Lower leg skin (tissue), 4 donors: ENCODE data around the gene MTF1. TPM values are rescaled to one million over a fixed set of nuclear protein-coding genes. Genes with fewer than 3 reads are reported as not detected.

Source experiments
- DNase-seq, 2 donors: peaks; one replicate each; pipeline ENCODE4 v3.0.0-alpha.2; 2019; ENCODE audit warnings: low spot score in 2 of 2
- H3K4me3 ChIP-seq: fragments of 200-600 bp; sonication (generic); 2 replicates; pipeline ENCODE4 v1.5.1; 2017; ENCODE audit warnings: mild to moderate bottlenecking, low read depth; ENCODE audit not compliant: poor library complexity, severe bottlenecking
- POLR2A ChIP-seq, 2 donors: fragments of 450-650 bp; IDR thresholded peaks; one replicate each; pipeline ENCODE4 v1.6.1; 2016 to 2017; ENCODE audit warnings: antibody characterized with exemption in 2 of 2, mild to moderate bottlenecking in 1 of 2, moderate library complexity in 1 of 2
- WGBS, 2 donors: methylation state at CpG; one replicate each; pipeline ENCODE4 v1.1.5; 2018; 5-methylcytosine and 5-hydroxymethylcytosine counted together
- intact Hi-C: fragments of 100-400 bp; cut with DNase I; formaldehyde crosslinking; loops from one replicate; pipeline ENCODE4 v1.15.0; 2023; ENCODE audit warnings: low total_unique reads
- total RNA-seq, 4 donors: library from RNA; depleted of rRNA; stranded (reverse); fragments of >200 nt; gene quantifications; one replicate each; pipeline ENCODE4 v1.1.0, GENCODE V29; 2016
- TF ChIP-seq, protein P1 (sequence below), 3 donors: fragments of 450-650 bp; IDR thresholded peaks; one replicate each; pipeline ENCODE4 v1.5.1; 2016; ENCODE audit warnings: antibody characterized with exemption in 3 of 3, mild to moderate bottlenecking in 3 of 3, moderate library complexity in 2 of 3

The MTF1 gene
- total RNA-seq, 4 donors from 2014 or later, result 6.7 to 9.6 (median 7.7) TPM

DNA sequence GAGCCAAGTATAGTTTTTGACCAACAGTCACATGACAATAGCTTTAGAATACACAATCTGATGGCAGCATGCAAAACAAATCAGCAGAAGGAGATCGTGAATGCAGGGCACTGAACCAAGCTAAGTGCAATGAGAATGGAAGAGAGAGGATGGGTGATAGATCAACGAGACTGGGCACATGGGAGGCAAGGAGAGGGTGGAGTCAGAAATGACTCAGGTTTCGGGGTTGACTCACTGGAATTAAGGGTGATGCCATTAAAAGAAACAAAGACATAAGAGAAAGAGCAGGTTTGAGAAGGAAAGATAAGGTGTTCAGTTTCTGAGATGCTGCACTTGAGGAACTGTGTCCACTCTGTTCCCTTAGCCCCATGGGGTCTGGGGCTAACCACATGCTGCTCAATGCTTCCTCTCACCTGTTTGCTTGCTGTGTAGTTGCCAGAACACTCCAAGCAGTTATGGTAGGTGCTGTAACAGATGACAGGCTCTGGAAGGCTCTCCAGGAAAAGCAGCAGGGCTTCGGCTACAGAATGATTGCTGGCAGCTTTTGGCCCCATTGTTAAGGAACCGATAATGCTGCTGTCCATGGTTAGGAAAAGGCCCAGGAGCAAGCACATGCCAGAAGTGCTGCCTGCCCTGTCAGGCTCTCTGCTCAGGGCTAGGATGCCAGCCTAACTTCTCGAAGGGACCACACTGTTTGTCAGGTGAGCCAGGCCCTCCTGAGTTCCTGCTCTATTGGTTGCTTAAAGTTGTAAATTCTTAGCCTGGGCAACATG lies 6.1 kb upstream of the MTF1 start:
- no peak for DNase-seq
- H3K4me3 ChIP-seq, result no peak overlapping the region
- WGBS, 2 donors, result 45 to 58% methylated on average over 6 of the region's 6 CpGs
- intact Hi-C loops, result no loop called here
- TF ChIP-seq, protein P1, sequence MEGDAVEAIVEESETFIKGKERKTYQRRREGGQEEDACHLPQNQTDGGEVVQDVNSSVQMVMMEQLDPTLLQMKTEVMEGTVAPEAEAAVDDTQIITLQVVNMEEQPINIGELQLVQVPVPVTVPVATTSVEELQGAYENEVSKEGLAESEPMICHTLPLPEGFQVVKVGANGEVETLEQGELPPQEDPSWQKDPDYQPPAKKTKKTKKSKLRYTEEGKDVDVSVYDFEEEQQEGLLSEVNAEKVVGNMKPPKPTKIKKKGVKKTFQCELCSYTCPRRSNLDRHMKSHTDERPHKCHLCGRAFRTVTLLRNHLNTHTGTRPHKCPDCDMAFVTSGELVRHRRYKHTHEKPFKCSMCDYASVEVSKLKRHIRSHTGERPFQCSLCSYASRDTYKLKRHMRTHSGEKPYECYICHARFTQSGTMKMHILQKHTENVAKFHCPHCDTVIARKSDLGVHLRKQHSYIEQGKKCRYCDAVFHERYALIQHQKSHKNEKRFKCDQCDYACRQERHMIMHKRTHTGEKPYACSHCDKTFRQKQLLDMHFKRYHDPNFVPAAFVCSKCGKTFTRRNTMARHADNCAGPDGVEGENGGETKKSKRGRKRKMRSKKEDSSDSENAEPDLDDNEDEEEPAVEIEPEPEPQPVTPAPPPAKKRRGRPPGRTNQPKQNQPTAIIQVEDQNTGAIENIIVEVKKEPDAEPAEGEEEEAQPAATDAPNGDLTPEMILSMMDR (IDR thresholded peaks at IDR 0.05), result no peak
- TF ChIP-seq POLR2A (IDR thresholded peaks at IDR 0.05), result no peak

DNA sequence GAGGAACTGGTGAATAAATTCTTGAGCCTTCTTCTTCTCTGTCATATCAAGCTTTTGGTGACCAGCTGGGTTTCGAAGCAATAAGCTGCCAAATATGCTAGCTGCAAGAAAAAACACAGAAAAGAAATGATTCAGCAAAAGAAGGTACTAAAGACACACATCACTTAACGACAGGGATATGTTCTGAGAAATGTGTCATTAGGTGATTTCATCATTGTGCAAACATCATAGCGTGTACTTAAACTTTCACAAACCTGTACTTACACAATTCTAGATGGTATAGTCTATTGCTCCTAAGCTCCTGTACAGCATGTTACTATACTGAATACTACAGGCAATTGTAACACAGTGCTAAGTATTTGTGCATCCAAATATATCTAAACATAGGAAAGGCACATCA lies 2.9 kb upstream of the MTF1 start:
- intact Hi-C loops, result loop anchor here (5.0 kb wide), 1 partner anchor 170 kb away; the partner anchor contains the start of gene CDCA8
- no peak for DNase-seq
- no peak overlapping the region for H3K4me3 ChIP-seq
- 76 to 77% methylated on average over 3 of the region's 3 CpGs for WGBS, 2 donors
- TF ChIP-seq, protein P1 (IDR thresholded peaks at IDR 0.05), result no peak
- TF ChIP-seq POLR2A (IDR thresholded peaks at IDR 0.05), result no peak

GRCh38 chr1:37861151-37861550 lies 1.8 kb upstream of the MTF1 start:
- WGBS, 2 donors, result 62 to 67% methylated on average over 4 of the region's 4 CpGs
- DNase-seq, result no peak
- intact Hi-C loops, result loop anchor here (5.0 kb wide), 1 partner anchor 169 kb away; the partner anchor contains the start of gene CDCA8
- H3K4me3 ChIP-seq, result no peak overlapping the region
- TF ChIP-seq, protein P1 (IDR thresholded peaks at IDR 0.05), result no peak
- TF ChIP-seq POLR2A (IDR thresholded peaks at IDR 0.05), result no peak

DNA sequence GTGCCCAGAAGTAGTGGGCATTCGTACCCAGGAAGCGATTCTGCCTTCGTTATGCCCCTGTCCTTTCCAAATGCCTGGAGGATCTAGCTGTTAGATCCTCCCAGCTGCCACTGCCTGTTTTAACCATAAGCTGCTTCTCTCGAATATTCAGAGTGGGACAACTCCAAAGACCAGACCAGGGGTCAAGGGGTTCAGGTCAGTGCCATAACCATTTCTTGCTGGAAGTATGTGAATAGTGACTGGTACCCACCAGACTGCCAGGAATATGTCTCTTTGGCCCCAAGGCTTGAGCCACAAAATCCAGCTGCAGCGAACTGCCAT lies 914 bp upstream of the MTF1 start:
- DNase-seq, result no peak
- 20 to 25% methylated on average over 5 of the region's 5 CpGs for WGBS, 2 donors
- intact Hi-C loops, result loop anchor here (5.0 kb wide), 1 partner anchor 168 kb away; the partner anchor contains the start of gene CDCA8
- H3K4me3 ChIP-seq, result no peak overlapping the region
- TF ChIP-seq, protein P1 (IDR thresholded peaks at IDR 0.05), result no peak
- no peak for TF ChIP-seq POLR2A (IDR thresholded peaks at IDR 0.05)

DNA sequence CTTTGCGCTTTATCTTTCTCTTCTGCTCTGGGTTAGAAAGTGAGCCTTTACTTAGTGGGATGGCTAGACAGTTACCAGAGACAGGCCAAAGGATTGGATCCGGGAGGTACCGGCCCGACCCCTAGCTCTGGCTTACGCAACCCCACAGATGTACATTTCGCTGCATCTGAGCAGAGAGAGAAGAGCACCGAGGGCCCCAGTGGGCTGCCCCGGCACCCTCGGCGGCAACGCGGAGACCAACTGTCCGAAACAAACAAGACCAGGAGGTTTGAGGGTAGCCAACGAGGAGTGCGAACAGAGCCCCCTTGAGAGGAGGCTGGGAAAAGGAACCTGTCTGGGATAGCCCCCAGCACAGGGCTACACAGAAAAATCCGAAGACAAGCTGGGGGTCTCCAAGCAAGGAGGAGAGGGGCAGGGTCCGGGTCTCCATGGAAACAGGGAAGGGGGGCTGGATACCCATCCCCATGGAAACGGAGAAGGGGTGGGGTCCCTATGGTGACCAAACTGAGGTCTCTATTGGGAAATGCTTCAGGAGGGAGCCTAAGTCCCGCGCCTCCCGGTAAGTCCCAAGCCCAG lies 373 bp downstream of the MTF1 start:
- intact Hi-C loops, result no loop called here
- peak overlapping the region; percentile 94 for H3K4me3 ChIP-seq
- no peak for DNase-seq
- TF ChIP-seq, protein P1 (IDR thresholded peaks at IDR 0.05), result no peak
- TF ChIP-seq POLR2A (IDR thresholded peaks at IDR 0.05), result no peak
- 2 to 3% methylated on average over 21 of the region's 21 CpGs for WGBS, 2 donors
